ENCODE results near the gene NLRP10.

Gene NLRP10

GRCh38 chr11:7973011-7973410 lies 7.8 kb upstream of the NLRP10 start:
- DNase-seq: no peak

GRCh38 chr11:7971846-7972245 lies 6.6 kb upstream of the NLRP10 start:
- DNase-seq: no peak

GRCh38 chr11:7969756-7970646 lies 4.8 kb upstream of the NLRP10 start:
- DNase-seq: no peak

- DNase-seq: no peak
Measured at GRCh38 chr11:7968686-7969085, 3.4 kb upstream of the NLRP10 start.

GRCh38 chr11:7967826-7968225 lies 2.6 kb upstream of the NLRP10 start:
- DNase-seq: no peak

- DNase-seq: no peak
Measured at GRCh38 chr11:7967097-7967496, 1.9 kb upstream of the NLRP10 start.

- no peak for DNase-seq
Measured at GRCh38 chr11:7964873-7965272, 374 bp downstream of the NLRP10 start.

GRCh38 chr11:7964261-7964660 lies 986 bp downstream of the NLRP10 start:
- no peak for DNase-seq

- no peak for DNase-seq
Measured at GRCh38 chr11:7955191-7955590, 10.1 kb downstream of the NLRP10 start.

GRCh38 chr11:7949934-7950333 lies 15.3 kb downstream of the NLRP10 start:
- no peak for DNase-seq

GRCh38 chr11:7944123-7944522 lies 21.1 kb downstream of the NLRP10 start:
- no peak for DNase-seq

- DNase-seq: no peak
Measured at GRCh38 chr11:7941608-7942007, 23.6 kb downstream of the NLRP10 start, which contains the start of gene OR10A3. OR10A3 (minus strand) TSS chr11:7941708; CDS start chr11:7939520, 2,188 bp downstream.

GRCh38 chr11:7941146-7941545 lies 24.1 kb downstream of the NLRP10 start:
- DNase-seq: no peak

- no peak for DNase-seq
Measured at GRCh38 chr11:7936615-7937014, 28.6 kb downstream of the NLRP10 start.

- no peak for DNase-seq
Measured at GRCh38 chr11:7931168-7931567, 34.1 kb downstream of the NLRP10 start, which contains the start of gene OR10A6. OR10A6 (minus strand) TSS chr11:7931268; CDS start chr11:7928662, 2,606 bp downstream.

GRCh38 chr11:7927635-7928034 lies 37.6 kb downstream of the NLRP10 start:
- no peak for DNase-seq

GRCh38 chr11:7924536-7924935 lies 40.7 kb downstream of the NLRP10 start:
- no peak for DNase-seq

GRCh38 chr11:7918141-7918540 lies 47.1 kb downstream of the NLRP10 start:
- DNase-seq: no peak
